ENCODE results near the gene IMMP2L.
A peak's percentile ranks its signal among the peaks of the same experiment; 100 is the strongest.
"Not testable (repeated sequence)": the region's sequence is repeated elsewhere in the genome, so short reads cannot be mapped to it uniquely, and the experiment has no call there.

The IMMP2L gene

GRCh38 chr7:111554086-111554485, 8.2 kb downstream of the IMMP2L start:
- DNase-seq, result no peak

- no peak for DNase-seq
Measured at GRCh38 chr7:111541067-111541466, 21.2 kb downstream of the IMMP2L start.

- no peak for DNase-seq
Measured at GRCh38 chr7:111540199-111540815, 22.0 kb downstream of the IMMP2L start.

- DNase-seq, result no peak
Measured at GRCh38 chr7:111537134-111537533, 25.2 kb downstream of the IMMP2L start.

GRCh38 chr7:111535142-111535870, 27.0 kb downstream of the IMMP2L start:
- no peak for DNase-seq

- no peak for DNase-seq
Measured at GRCh38 chr7:111532625-111533024, 29.7 kb downstream of the IMMP2L start.

GRCh38 chr7:111531993-111532392, 30.3 kb downstream of the IMMP2L start:
- peak; percentile 13 for DNase-seq

GRCh38 chr7:111530356-111530668, 32.0 kb downstream of the IMMP2L start:
- DNase-seq, result no peak

GRCh38 chr7:111529507-111530355, 32.6 kb downstream of the IMMP2L start:
- DNase-seq, result no peak

GRCh38 chr7:111528331-111528730, 34.0 kb downstream of the IMMP2L start:
- DNase-seq, result no peak

GRCh38 chr7:111527545-111527944, 34.7 kb downstream of the IMMP2L start:
- DNase-seq, result no peak

GRCh38 chr7:111525100-111525499, 37.2 kb downstream of the IMMP2L start:
- no peak for DNase-seq

- DNase-seq, result no peak
Measured at GRCh38 chr7:111521660-111522059, 40.6 kb downstream of the IMMP2L start.

GRCh38 chr7:111518264-111518663, 44.0 kb downstream of the IMMP2L start:
- no peak for DNase-seq

GRCh38 chr7:111517549-111517951, 44.7 kb downstream of the IMMP2L start:
- DNase-seq, result no peak

GRCh38 chr7:111516612-111517011, 45.7 kb downstream of the IMMP2L start:
- no peak for DNase-seq

- DNase-seq, result no peak
Measured at GRCh38 chr7:111513566-111513965, 48.7 kb downstream of the IMMP2L start.

- DNase-seq, result no peak
Measured at GRCh38 chr7:111511845-111512244, 50.4 kb downstream of the IMMP2L start.

GRCh38 chr7:111510584-111511378, 51.5 kb downstream of the IMMP2L start:
- DNase-seq, result no peak

GRCh38 chr7:111510062-111510461, 52.2 kb downstream of the IMMP2L start:
- DNase-seq, result no peak

- DNase-seq, result no peak
Measured at GRCh38 chr7:111509288-111509687, 53.0 kb downstream of the IMMP2L start.

- no peak for DNase-seq
Measured at GRCh38 chr7:111508387-111508786, 53.9 kb downstream of the IMMP2L start.

- DNase-seq, result not testable (repeated sequence)
Measured at GRCh38 chr7:111505422-111505821, 56.9 kb downstream of the IMMP2L start.

Measured in HCEC 1CT (cell line).